SK-MEL-5 (cell line): ENCODE results near the gene NTM. TPM values are rescaled to one million over a fixed set of nuclear protein-coding genes. Genes with fewer than 3 reads are reported as not detected.

Experiments
- DNase-seq: peaks from one replicate; pipeline ENCODE4 v3.0.0-alpha.2; 2016; ENCODE audit warnings: low read depth, low spot score
- in situ Hi-C: cut with HindIII; loops from 2 replicates; pipeline ENCODE4 v1.10.0; 2016; ENCODE audit warnings: low sequenced_read_pairs, high pct_unique_total_duplicates, low pct_unique_long_range_greater_than_20kb
- total RNA-seq: library from RNA; depleted of rRNA; stranded (reverse); fragments of >200 nt; shearing (Covaris generic); gene quantifications from 2 replicates; pipeline ENCODE4 v1.2.3, GENCODE V29; 2014

NTM gene
- total RNA-seq, 1 experiment from 2014 or later, result 0.95 TPM

DNA sequence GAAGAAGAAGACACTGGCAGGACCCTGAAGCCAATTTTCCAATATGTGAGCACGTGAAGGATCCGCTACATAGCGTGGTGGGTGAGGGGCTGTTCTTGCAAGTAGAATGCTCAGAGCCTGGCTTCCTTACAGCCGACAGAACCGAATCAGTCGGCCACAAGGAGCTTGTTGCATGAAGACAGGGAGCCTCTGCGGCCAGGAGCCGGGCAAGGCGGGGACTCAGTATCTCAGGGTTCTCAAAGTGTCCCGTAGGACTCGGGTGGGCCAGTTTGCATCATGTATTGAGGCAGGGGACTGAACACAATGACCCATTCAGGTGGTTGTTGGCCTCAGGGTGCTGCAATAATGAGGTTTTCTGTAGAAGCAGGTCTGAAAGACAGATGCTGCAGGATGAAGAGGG is 289.5 kb downstream of the NTM start:
- DNase-seq, result no peak
- in situ Hi-C loops, result no loop called here

DNA sequence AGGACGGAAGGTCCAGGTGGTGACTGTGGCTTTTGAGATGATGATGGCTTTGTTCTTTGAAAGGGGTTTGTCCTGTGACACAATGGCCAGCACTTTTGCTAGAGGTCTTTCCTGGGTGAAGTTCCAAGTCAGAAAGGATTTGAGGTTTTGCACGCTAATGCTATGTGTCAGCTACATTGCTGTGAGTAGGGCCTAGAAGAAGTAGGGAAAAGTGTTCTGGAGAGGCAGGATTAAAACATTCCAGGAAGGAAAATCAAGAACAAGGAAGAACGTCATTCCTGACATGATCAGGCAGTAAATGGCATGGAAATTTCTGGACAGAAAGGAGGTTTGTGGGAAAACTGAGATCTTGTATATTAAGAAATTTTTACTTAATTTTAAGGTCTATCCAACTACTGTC is 290.7 kb downstream of the NTM start:
- no peak for DNase-seq
- in situ Hi-C loops, result no loop called here

DNA sequence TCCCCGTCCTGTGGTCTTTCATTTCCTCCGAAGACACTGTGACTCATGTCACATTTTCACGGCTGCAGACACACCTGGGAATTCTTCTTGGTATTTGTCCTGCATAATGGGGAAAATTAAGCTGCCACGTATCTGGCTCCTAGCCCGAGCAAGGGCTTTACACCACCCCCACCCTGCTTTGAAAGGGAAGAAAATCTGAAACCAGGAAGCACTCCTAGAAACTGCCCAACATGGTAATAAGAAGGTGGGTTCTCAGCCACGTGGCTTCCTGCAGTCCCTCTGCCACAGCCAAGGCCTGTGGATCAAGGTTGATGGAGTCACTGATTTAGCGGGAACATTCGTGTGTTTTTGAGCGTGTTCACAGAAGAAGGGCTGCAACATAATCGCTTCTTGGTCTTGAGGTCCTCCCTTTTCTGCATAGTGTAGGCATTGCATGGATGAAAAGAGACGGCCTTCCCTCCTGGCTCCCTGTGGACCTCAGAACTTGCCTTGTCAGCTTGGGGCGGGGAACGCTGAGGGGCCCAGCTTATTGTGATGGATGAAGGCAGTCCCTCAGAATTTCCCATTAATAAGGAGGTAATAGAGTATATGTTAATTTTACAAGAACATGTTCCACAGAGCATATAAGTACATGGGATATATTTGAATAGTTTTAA is 292.0 kb downstream of the NTM start:
- in situ Hi-C loops, result no loop called here
- DNase-seq, result no peak

DNA sequence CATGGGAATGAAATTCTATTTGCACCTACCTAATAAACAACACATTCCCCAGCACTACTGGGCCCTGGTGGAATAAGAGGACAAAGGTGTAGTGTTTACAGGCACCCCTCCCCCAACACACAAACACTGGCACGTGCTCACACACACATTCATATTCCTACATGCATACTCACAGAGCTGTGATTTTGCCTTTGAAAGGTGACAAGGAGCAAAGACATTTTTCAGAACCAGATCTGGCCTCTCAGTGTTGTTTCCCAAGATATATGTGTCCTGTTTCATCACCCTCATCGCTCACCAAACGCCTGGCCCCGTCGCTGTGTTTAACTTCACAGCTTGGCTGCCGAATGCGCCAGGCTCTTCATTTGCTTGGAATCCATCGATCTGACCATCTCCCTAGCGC is 292.6 kb downstream of the NTM start:
- in situ Hi-C loops, result no loop called here
- DNase-seq, result no peak

DNA sequence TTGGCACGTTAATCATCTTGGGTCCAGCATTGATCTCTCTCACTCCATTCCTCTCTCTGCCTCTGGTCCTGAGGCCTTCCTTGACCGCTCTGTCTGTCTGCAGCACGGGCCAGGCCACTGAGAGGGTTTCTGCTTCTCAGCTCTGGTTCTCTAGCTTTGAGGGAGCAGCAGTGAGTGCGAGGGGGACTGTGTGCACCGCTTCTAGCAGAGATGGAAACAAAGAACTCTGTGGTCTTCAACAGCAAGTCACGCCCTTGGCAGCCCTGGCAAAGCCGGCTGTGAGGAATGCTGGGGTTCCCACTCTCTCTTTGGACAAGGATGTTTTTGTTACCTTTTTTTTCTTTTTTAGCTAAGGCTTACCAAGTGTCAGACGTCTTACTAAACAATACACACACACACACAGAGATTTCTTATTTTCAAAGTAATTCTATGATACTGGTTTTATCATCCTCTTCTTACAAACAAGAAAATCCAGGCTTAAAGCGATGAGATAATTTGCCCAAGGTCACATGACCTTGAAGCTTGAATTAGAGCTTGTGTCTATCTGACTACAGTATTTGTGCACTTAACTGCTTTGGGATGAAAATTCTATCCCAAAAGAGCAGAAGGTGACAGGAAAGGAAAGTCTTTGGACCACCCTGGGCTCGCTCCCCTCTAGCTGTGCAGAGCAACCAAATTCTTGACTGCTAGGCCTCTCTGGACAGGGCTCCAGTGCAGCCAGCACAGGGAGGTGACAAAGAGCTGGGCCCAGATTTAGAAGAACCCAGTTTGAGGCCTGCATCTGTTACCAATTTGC is 293.2 kb downstream of the NTM start:
- DNase-seq, result no peak
- in situ Hi-C loops, result no loop called here

DNA sequence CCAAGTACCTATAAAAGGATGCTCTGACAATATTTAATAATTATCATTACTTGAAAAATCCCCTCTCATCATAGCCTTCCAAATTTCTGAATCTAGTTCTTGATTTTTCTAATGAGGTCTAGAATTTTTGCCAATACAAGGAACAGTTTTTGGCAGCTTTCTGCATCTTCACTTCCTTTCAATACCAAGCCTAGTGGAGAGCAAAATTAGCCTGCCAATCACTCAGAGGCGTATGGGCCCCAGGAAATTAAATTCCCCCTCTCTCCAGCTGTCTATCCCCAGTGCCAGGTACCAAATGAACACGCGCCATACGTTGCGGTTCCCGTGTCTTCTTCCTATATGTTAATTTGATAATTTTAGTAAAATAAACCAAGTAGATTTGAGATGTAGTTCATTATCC is 293.9 kb downstream of the NTM start:
- in situ Hi-C loops, result no loop called here

DNA sequence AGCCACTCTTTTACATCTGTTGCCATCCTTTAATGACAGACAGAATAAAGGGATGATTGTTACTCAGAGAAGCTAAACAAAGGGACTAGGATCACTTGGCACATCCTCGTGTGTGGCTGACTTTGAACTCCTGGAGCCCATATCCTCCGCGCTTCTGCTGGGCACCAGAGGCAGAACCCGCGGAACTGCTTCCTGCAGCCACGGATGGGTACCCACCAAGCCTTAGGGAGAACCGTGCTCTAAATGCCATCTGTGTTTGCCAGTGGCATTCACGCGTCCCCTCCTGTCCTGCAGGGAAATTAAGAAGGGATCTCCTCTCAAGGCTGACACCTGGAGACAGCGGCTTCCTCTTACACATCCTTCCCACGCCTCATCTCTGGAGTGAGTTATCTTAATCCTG is 294.4 kb downstream of the NTM start:
- no peak for DNase-seq
- in situ Hi-C loops, result no loop called here

More for the DNA sequence above, 293.9 kb downstream of the NTM start:
- DNase-seq, result no peak

DNA sequence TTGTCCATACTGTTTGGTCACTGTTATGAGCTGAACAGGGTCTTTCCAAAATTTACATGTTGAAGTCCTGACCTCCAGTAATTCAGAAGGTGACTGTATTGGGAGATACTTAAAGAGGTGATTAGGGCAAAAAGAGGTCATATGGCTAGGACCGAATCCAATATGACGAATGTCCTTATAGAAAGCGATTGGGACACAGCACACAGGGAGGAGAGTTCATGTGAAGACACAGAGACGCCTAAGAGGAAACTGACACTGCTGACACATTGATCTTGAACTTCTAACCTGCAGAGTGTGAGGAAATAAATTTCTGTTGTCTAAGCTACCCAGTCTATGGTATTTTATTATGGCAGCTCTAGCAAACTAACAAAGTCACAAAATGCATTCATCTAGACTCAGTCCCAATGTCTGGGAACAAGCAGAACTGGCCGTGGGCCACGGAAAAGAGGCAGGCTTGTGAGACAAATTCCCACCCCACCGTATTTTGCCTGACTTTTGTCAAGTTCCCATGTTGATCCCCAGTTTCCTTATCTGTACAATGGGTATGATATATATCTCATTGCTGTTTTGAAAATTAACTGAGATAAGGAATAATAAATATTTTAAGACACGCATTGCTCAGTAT is 295.0 kb downstream of the NTM start:
- in situ Hi-C loops, result no loop called here
- no peak for DNase-seq

DNA sequence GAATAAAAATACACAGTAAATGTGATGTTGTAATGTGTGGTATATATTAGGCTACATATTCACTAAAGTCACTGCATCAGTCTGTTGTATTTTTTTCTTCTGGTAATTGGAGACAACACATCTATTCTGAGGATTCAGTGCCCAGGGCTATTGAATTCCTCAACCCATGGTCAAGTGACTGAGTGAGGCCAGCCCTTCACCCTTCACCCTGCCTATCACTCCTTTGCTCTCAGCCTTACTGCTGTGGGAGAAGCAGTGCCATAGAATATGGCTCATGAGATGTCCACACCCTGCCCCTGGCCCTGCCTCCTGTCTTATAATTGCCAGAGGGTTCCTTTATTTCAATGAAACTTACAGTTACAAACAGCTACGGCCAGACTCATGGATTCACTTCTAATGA is 295.6 kb downstream of the NTM start:
- in situ Hi-C loops, result no loop called here

DNA sequence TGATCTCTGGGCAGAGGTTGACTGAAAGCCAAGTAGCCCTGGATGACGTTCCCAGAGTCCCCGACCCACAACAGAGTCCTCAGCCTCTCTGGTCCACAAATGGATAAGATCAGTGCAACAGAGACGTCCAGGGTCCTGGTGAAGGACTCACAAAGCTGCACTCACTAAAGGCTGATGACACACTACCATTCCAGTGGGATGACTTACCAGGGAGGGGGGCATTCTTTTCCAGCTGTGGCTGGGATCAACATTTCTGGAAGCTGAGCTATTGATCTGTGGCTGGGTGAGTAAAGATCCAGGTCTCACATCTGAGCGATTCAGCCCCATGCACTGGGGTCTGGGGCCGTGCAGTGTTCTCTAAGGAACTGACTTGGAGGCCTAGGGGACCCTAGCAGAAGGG is 296.2 kb downstream of the NTM start:
- DNase-seq, result no peak
- in situ Hi-C loops, result no loop called here

More for the DNA sequence above, 295.6 kb downstream of the NTM start:
- DNase-seq, result peak; percentile 70

DNA sequence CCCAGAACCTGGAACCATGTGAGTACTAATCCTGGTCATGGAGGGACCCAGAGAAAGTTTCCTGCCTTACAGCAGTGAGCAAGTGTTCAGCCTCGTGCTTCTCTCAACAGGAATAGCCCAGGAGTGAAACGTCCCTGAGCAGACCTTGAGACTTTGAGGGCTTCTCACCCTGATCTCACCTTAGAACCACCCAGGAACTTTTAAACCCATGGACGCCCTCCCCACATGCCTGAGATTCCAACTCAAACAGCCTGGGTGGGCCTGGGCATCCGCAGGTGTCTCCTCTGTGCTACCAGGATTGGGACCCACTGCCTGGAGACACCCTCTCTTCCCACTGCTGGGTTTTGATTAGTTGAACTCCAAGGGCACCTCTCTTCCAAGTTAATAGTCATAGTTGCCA is 297.2 kb downstream of the NTM start:
- in situ Hi-C loops, result no loop called here
- no peak for DNase-seq

DNA sequence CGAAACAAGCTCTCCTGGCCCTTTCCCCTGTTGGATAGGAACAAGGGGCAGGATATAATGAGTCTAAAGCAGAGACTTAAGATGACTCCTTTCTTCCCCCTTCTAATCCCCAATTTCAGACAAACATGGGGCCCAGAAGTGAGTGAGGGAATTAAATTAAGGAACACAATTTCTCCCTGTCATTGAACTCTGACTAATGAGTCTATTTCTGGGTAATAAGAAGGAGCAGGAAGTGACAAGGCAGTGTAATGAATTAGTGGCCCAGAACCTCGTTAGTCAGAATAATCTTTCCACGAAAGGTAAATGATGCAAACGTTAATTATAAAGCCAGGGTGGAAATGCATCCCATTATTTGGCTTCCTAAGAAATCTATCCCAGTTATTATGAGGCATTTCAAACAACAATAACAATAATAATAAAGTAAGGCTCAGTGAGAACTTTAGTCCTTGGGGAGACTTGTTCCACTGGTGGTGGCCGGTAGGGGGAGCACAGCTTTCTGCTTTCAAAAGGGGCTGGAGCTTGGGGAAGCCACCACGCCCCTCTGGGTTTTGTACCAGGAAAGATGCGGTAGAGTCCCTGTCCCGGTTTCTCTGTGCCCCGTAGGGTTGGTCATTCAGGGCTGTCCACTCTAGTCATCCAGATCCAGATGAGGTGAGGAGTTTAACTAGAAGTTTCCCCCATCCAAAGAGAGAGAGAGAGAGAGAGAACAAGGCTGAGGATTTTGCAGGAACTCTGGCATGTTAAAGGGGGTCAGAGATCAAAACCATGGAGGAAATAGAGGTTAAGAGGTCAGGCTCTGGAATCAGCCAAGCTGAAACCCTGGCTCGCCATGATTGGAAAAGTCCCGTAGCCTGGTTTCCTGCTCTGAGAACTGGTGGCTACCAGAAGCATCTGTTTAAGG is 298.3 kb downstream of the NTM start:
- peak; percentile 67 for DNase-seq
- in situ Hi-C loops, result no loop called here

DNA sequence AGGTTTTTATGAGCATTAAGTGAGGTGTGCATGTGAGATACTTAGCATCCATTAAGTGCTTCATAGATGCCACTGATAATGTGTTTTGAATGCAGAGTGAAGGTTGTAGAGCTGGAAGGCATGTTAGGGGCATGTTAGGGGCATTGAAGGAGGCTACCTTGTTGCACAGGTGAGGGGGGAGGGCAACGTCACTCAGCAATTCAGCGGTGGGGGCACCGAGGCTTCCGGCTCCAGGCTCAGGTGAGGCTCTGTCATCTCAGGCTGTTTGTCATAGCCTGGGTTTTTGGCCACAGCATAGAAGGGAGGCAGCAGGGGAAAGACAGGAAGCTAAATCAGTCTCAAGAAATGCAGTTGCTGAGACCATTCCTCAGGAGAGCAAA is 299.0 kb downstream of the NTM start:
- in situ Hi-C loops, result no loop called here
- no peak for DNase-seq

DNA sequence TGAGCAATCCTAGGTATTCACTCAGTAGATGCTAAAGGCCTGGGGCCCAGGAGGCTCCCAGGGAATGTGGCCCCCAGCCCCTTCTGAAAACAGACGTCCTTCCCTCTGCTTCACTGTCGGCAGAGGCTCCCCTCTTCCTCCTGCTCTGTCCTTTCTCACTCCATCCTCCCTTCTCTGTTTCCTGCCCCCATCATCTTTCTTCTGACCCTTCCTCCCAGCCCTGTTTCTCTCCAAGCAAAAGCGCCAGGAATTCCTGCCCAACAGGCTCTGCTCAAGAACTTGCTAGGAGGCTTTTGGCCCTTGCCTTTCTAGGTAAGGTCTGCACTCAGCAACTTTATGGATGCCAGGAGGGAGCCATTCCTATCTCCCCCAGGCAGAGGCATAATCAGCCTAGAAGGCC is 300.5 kb downstream of the NTM start:
- DNase-seq, result no peak
- in situ Hi-C loops, result no loop called here

DNA sequence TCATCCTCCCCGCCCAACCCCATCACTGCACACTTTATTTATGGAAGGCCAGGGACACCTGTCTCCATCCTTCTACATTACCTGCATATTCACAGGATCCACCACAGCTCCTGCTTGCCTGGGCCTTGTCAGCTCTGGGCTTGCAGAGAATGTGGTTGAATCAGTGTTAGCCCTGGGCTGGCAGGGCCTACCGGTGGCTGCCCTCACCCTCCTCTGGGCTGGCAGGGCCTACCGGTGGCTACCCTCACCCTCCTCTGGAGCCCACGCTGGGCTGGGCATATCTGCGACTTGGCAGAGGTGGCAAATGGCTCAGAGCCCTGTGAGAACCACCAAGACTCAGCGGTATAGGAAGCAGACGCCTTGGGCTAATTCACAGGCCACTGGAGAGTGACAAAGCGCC is 300.9 kb downstream of the NTM start:
- no peak for DNase-seq
- in situ Hi-C loops, result no loop called here

DNA sequence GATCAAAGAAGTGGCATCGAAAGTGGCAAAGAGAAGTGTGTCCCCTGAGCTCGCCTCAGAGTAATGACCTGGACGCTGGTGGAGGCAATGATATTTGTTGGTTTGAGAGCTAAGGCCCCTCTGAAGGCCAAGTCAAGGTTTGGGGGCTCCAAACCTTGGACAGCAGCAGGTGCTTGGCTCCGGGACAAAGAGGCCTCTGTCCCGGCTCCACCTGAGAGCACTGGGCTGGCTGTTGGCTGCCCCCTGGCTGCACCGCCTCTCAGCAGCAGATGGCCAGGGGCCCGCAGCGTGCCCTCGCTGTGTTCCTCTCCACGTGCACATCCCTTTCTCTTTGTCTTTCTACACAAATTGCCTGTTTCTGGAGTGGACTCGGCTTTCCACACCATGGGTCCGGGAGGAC is 301.3 kb downstream of the NTM start:
- in situ Hi-C loops, result no loop called here
- DNase-seq, result no peak

DNA sequence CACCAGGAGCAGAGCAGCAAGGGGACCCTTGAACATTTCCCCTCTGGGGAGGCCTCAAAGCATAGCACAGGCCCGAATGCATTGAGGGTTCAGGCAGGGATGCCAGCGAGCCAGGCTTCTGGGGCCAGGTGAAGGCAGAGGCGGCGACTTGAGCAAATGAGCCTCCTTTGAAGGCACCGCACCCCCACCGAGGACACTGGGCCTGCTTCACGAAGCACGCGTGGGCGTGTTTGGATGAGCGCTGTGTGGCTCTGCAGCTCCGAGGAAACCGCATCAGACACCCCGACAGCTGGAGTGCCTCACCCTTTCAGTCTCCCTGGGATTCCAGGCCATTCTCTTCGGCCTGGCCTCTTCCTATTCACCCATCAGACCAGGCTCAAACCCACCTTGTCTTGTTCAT is 301.8 kb downstream of the NTM start:
- DNase-seq, result no peak
- in situ Hi-C loops, result no loop called here
